Measurements from ENCODE around the gene TBL2.

The TBL2 gene

DNA sequence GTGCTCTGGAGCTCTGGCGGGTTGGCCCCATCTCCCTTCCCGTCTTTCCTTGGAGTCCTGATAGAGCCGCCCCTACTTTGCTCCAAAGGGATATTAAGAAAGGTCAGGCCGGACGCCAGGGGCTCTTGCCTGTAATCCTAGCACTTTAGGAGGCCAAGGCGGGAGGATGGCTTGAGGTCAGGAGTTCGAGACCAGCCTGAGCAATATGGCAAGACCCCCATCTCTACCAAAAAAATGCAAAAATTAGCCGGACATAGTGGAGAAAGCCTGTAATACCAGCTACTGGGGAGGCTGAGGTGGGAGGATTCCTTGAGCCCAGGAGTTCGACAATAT lies 46.3 kb upstream of the TBL2 start:
- TF ChIP-seq TCF4 (CRISPR knock-in tag; IDR thresholded peaks at IDR 0.05; ENCODE audit: borderline replicate concordance) = no peak
- no peak for TF ChIP-seq ZC3H10 (CRISPR knock-in tag; IDR thresholded peaks at IDR 0.05)
- no peak for TF ChIP-seq PPARA (CRISPR knock-in tag; IDR thresholded peaks at IDR 0.05; ENCODE audit: borderline replicate concordance)
- no peak for TF ChIP-seq GLIS3 (CRISPR knock-in tag; IDR thresholded peaks at IDR 0.05)
- TF ChIP-seq, protein P1, sequence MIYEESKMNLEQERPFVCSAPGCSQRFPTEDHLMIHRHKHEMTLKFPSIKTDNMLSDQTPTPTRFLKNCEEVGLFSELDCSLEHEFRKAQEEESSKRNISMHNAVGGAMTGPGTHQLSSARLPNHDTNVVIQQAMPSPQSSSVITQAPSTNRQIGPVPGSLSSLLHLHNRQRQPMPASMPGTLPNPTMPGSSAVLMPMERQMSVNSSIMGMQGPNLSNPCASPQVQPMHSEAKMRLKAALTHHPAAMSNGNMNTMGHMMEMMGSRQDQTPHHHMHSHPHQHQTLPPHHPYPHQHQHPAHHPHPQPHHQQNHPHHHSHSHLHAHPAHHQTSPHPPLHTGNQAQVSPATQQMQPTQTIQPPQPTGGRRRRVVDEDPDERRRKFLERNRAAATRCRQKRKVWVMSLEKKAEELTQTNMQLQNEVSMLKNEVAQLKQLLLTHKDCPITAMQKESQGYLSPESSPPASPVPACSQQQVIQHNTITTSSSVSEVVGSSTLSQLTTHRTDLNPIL (CRISPR knock-in tag; IDR thresholded peaks at IDR 0.05; ENCODE audit: low read depth) = no peak
- TF ChIP-seq, protein P2, sequence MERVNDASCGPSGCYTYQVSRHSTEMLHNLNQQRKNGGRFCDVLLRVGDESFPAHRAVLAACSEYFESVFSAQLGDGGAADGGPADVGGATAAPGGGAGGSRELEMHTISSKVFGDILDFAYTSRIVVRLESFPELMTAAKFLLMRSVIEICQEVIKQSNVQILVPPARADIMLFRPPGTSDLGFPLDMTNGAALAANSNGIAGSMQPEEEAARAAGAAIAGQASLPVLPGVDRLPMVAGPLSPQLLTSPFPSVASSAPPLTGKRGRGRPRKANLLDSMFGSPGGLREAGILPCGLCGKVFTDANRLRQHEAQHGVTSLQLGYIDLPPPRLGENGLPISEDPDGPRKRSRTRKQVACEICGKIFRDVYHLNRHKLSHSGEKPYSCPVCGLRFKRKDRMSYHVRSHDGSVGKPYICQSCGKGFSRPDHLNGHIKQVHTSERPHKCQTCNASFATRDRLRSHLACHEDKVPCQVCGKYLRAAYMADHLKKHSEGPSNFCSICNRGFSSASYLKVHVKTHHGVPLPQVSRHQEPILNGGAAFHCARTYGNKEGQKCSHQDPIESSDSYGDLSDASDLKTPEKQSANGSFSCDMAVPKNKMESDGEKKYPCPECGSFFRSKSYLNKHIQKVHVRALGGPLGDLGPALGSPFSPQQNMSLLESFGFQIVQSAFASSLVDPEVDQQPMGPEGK (CRISPR knock-in tag; IDR thresholded peaks at IDR 0.05; ENCODE audit: borderline replicate concordance) = no peak
- no peak for TF ChIP-seq TOX (CRISPR knock-in tag; IDR thresholded peaks at IDR 0.05; ENCODE audit: borderline replicate concordance)
- no peak for TF ChIP-seq OSR1 (CRISPR knock-in tag; IDR thresholded peaks at IDR 0.05)
- no peak for TF ChIP-seq ZNF565 (CRISPR knock-in tag; conservative IDR thresholded peaks at IDR 0.05; ENCODE audit: low read depth)
- TF ChIP-seq, protein P3, sequence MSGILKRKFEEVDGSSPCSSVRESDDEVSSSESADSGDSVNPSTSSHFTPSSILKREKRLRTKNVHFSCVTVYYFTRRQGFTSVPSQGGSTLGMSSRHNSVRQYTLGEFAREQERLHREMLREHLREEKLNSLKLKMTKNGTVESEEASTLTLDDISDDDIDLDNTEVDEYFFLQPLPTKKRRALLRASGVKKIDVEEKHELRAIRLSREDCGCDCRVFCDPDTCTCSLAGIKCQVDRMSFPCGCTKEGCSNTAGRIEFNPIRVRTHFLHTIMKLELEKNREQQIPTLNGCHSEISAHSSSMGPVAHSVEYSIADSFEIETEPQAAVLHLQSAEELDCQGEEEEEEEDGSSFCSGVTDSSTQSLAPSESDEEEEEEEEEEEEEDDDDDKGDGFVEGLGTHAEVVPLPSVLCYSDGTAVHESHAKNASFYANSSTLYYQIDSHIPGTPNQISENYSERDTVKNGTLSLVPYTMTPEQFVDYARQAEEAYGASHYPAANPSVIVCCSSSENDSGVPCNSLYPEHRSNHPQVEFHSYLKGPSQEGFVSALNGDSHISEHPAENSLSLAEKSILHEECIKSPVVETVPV (CRISPR knock-in tag; IDR thresholded peaks at IDR 0.05) = no peak
- no peak for TF ChIP-seq ESRRG (CRISPR knock-in tag; IDR thresholded peaks at IDR 0.05)
- TF ChIP-seq ZFP3 (CRISPR knock-in tag; IDR thresholded peaks at IDR 0.05) = no peak
- TF ChIP-seq ZNF70 (CRISPR knock-in tag; IDR thresholded peaks at IDR 0.05) = no peak
- no peak for TF ChIP-seq SNAI2 (CRISPR knock-in tag; IDR thresholded peaks at IDR 0.05)
- TF ChIP-seq, protein P4, sequence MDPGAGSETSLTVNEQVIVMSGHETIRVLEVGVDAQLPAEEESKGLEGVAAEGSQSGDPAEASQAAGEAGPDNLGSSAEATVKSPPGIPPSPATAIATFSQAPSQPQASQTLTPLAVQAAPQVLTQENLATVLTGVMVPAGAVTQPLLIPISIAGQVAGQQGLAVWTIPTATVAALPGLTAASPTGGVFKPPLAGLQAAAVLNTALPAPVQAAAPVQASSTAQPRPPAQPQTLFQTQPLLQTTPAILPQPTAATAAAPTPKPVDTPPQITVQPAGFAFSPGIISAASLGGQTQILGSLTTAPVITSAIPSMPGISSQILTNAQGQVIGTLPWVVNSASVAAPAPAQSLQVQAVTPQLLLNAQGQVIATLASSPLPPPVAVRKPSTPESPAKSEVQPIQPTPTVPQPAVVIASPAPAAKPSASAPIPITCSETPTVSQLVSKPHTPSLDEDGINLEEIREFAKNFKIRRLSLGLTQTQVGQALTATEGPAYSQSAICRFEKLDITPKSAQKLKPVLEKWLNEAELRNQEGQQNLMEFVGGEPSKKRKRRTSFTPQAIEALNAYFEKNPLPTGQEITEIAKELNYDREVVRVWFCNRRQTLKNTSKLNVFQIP (CRISPR knock-in tag; IDR thresholded peaks at IDR 0.05; ENCODE audit: borderline replicate concordance, low read depth) = no peak
- TF ChIP-seq ZNF8 (CRISPR knock-in tag; IDR thresholded peaks at IDR 0.05) = no peak
- TF ChIP-seq RARB (CRISPR knock-in tag; IDR thresholded peaks at IDR 0.05) = no peak
- TF ChIP-seq, protein P5, sequence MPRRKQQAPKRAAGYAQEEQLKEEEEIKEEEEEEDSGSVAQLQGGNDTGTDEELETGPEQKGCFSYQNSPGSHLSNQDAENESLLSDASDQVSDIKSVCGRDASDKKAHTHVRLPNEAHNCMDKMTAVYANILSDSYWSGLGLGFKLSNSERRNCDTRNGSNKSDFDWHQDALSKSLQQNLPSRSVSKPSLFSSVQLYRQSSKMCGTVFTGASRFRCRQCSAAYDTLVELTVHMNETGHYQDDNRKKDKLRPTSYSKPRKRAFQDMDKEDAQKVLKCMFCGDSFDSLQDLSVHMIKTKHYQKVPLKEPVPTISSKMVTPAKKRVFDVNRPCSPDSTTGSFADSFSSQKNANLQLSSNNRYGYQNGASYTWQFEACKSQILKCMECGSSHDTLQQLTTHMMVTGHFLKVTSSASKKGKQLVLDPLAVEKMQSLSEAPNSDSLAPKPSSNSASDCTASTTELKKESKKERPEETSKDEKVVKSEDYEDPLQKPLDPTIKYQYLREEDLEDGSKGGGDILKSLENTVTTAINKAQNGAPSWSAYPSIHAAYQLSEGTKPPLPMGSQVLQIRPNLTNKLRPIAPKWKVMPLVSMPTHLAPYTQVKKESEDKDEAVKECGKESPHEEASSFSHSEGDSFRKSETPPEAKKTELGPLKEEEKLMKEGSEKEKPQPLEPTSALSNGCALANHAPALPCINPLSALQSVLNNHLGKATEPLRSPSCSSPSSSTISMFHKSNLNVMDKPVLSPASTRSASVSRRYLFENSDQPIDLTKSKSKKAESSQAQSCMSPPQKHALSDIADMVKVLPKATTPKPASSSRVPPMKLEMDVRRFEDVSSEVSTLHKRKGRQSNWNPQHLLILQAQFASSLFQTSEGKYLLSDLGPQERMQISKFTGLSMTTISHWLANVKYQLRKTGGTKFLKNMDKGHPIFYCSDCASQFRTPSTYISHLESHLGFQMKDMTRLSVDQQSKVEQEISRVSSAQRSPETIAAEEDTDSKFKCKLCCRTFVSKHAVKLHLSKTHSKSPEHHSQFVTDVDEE (CRISPR knock-in tag; IDR thresholded peaks at IDR 0.05) = no peak
- no peak for TF ChIP-seq BACH2 (CRISPR knock-in tag; IDR thresholded peaks at IDR 0.05; ENCODE audit: borderline replicate concordance)

DNA sequence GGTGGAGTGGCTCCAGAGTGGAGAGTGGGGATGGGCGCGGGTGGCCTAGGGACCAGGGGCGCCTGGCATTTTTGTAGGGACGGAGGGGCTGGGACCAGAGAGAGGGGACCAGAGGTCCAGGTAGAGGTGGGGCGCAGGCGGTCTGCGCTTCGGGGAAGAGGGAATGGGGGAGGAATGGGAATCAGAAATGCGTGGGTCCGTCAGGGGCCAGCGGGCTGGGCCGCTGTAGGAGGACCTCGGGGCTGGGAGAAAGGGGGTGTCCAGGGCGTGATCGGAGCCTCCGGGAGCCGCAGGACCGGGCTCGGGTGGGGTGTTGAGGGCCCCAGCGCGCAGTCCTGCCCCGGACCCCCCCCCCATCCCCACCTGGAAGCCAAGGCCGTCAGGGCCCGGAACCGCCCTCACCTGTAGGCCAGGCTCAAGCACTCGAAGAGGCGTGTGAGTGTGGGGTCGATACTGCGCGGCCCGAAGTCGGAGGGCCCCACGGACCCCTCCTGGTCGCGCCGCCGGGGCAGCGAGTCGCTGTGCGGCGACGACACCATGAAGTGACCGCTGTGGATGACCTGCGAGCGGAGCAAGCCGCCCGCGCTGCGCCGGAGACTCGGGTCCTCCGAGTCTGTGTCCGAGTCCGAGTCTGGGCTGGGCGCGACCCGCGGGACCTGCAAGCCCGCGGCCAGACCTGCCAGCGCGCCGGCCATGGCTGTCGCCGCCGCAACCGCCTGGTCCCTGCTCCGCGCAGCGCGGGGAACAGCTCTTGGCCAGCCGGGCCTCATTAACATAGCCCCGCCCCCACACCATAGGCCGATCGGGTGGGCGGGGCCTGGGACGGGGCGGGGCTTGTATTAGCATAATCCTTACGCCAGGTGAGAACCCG lies 45.7 kb upstream of the TBL2 start, which contains the start of gene MLXIPL:
MLXIPL (minus strand) TSS at position 725 of the 871 bp plus-strand sequence; CDS start at position 695, 30 bp downstream.
- peak; percentile 87 for ATAC-seq
- TF ChIP-seq, protein P5 (CRISPR knock-in tag; IDR thresholded peaks at IDR 0.05) = peak; percentile 22; the same call in 1 of the 2 replicates
- TF ChIP-seq ZFP3 (CRISPR knock-in tag; IDR thresholded peaks at IDR 0.05) = 0 out of 2 replicates have a peak, but pooled peaks have one; percentile 20
- no peak for TF ChIP-seq ZNF565 (CRISPR knock-in tag; conservative IDR thresholded peaks at IDR 0.05; ENCODE audit: low read depth)

More for the DNA sequence above, 46.3 kb upstream of the TBL2 start:
- ATAC-seq = no peak
